ENCODE results near the gene TPRKB. TPM values are rescaled to one million over a fixed set of nuclear protein-coding genes. Genes with fewer than 3 reads are reported as not detected.
"Not testable (repeated sequence)": the region's sequence is repeated elsewhere in the genome, so short reads cannot be mapped to it uniquely, and the experiment has no call there.

The TPRKB gene
- total RNA-seq, 1 experiment from 2014 or later, result 42.1 TPM

- not testable (repeated sequence) for H3K4me3 Mint-ChIP-seq (ENCODE audit: unreplicated experiment)
- peak in 1 of 2 experiments; percentile 46 for DNase-seq
- intact Hi-C loops (cut with micrococcal nuclease; ENCODE audit: unreplicated experiment), result loop anchor here (2.0 kb wide), 1 partner anchor 60 kb away; no protein-coding TSS in a partner anchor
These were observed 46.6 kb downstream of the TPRKB start for GRCh38 chr2:73690372-73691088.

GRCh38 chr2:73688494-73688893, 48.7 kb downstream of the TPRKB start:
- DNase-seq; intact Hi-C loops (cut with micrococcal nuclease; ENCODE audit: unreplicated experiment); H3K4me1 ChIP-seq; H3K36me3 Mint-ChIP-seq (ENCODE audit: insufficient read depth, unreplicated experiment); POLR2A ChIA-PET; H3K4me3 ChIP-seq (ENCODE audit: low read depth, low read length); H3K27me3 ChIP-seq (replicated peaks; ENCODE audit: control insufficient read depth, insufficient read depth, low read length); H3K36me3 ChIP-seq (ENCODE audit: control insufficient read depth, insufficient read depth, low read length); BruUV-seq (replicated peaks); H3K9me3 ChIP-seq; H3K27ac Mint-ChIP-seq (ENCODE audit: unreplicated experiment); H3K4me3 Mint-ChIP-seq (ENCODE audit: unreplicated experiment); H3K27me3 Mint-ChIP-seq (ENCODE audit: insufficient read depth, unreplicated experiment); H3K9me3 Mint-ChIP-seq (ENCODE audit: unreplicated experiment): not testable (repeated sequence)
- peaks cover 16% of the 10 kb centered on the region for H3K4me1 Mint-ChIP-seq (ENCODE audit: low read depth, unreplicated experiment)
- CTCF ChIA-PET, result interaction anchor here (0.7 kb wide), 1 partner anchor 11 kb away, joined by 4 read pairs; no protein-coding TSS in a partner anchor

More at GRCh38 chr2:73690372-73691088, 46.6 kb downstream of the TPRKB start:
- H3K4me1 ChIP-seq; H3K9me3 Mint-ChIP-seq (ENCODE audit: unreplicated experiment); H3K4me3 ChIP-seq (ENCODE audit: low read depth, low read length); H3K27me3 Mint-ChIP-seq (ENCODE audit: insufficient read depth, unreplicated experiment); H3K27ac Mint-ChIP-seq (ENCODE audit: unreplicated experiment); BruUV-seq (replicated peaks); H3K36me3 ChIP-seq (ENCODE audit: control insufficient read depth, insufficient read depth, low read length); H3K9me3 ChIP-seq; H3K27me3 ChIP-seq (replicated peaks; ENCODE audit: control insufficient read depth, insufficient read depth, low read length); POLR2A ChIA-PET; H3K36me3 Mint-ChIP-seq (ENCODE audit: insufficient read depth, unreplicated experiment): not testable (repeated sequence)
- peaks cover 15% of the 10 kb centered on the region for H3K4me1 Mint-ChIP-seq (ENCODE audit: low read depth, unreplicated experiment)
- CTCF ChIA-PET, result interaction anchor here (1.9 kb wide), 1 partner anchor 10 kb away, joined by 6 read pairs; no protein-coding TSS in a partner anchor
- TF ChIP-seq CTCF (IDR thresholded peaks at IDR 0.05; ENCODE audit: insufficient read depth in 1 of 2, low read depth in 1 of 2, low read length in 1 of 2, severe bottlenecking in 1 of 2, unreplicated experiment in 1 of 2), result peak in 1 of 2 experiments; percentile 58

GRCh38 chr2:73685764-73686438, 51.2 kb downstream of the TPRKB start:
- H3K4me3 Mint-ChIP-seq (ENCODE audit: unreplicated experiment), result no peak overlapping the region
- CTCF ChIA-PET, result no interaction called here
- no peak for TF ChIP-seq CTCF (IDR thresholded peaks at IDR 0.05; ENCODE audit: insufficient read depth in 1 of 2, low read depth in 1 of 2, low read length in 1 of 2, severe bottlenecking in 1 of 2, unreplicated experiment in 1 of 2)
- no peak overlapping the region for H3K4me3 ChIP-seq (ENCODE audit: low read depth, low read length)
- peak; percentile 30 to 62 for DNase-seq
- POLR2A ChIA-PET, result no interaction called here
- H3K36me3 Mint-ChIP-seq (ENCODE audit: insufficient read depth, unreplicated experiment), result no peaks in the 10 kb centered on the region
- BruUV-seq (replicated peaks), result no TSS peak
- intact Hi-C loops (cut with micrococcal nuclease; ENCODE audit: unreplicated experiment), result no loop called here
- H3K4me1 ChIP-seq, result no peaks in the 10 kb centered on the region
- peaks cover 16% of the 10 kb centered on the region for H3K4me1 Mint-ChIP-seq (ENCODE audit: low read depth, unreplicated experiment)
- H3K27ac Mint-ChIP-seq (ENCODE audit: unreplicated experiment), result no peak overlapping the region
- no peaks in the 10 kb centered on the region for H3K27me3 ChIP-seq (replicated peaks; ENCODE audit: control insufficient read depth, insufficient read depth, low read length)
- no peaks in the 10 kb centered on the region for H3K36me3 ChIP-seq (ENCODE audit: control insufficient read depth, insufficient read depth, low read length)
- H3K9me3 Mint-ChIP-seq (ENCODE audit: unreplicated experiment), result no peaks in the 10 kb centered on the region
- H3K9me3 ChIP-seq, result no peaks in the 10 kb centered on the region
- no peaks in the 10 kb centered on the region for H3K27me3 Mint-ChIP-seq (ENCODE audit: insufficient read depth, unreplicated experiment)

- H3K36me3 Mint-ChIP-seq (ENCODE audit: insufficient read depth, unreplicated experiment); CTCF ChIA-PET; H3K27ac Mint-ChIP-seq (ENCODE audit: unreplicated experiment); H3K9me3 ChIP-seq; BruUV-seq (replicated peaks); POLR2A ChIA-PET; H3K4me3 ChIP-seq (ENCODE audit: low read depth, low read length); H3K4me1 ChIP-seq; H3K27me3 Mint-ChIP-seq (ENCODE audit: insufficient read depth, unreplicated experiment); H3K9me3 Mint-ChIP-seq (ENCODE audit: unreplicated experiment); H3K36me3 ChIP-seq (ENCODE audit: control insufficient read depth, insufficient read depth, low read length); intact Hi-C loops (cut with micrococcal nuclease; ENCODE audit: unreplicated experiment); H3K27me3 ChIP-seq (replicated peaks; ENCODE audit: control insufficient read depth, insufficient read depth, low read length); H3K4me3 Mint-ChIP-seq (ENCODE audit: unreplicated experiment): not testable (repeated sequence)
- peak; percentile 27 to 30 for DNase-seq
- peaks cover 16% of the 10 kb centered on the region for H3K4me1 Mint-ChIP-seq (ENCODE audit: low read depth, unreplicated experiment)
These were observed 52.2 kb downstream of the TPRKB start for GRCh38 chr2:73684905-73685304.

- H3K36me3 ChIP-seq (ENCODE audit: control insufficient read depth, insufficient read depth, low read length); H3K27me3 ChIP-seq (replicated peaks; ENCODE audit: control insufficient read depth, insufficient read depth, low read length); BruUV-seq (replicated peaks); POLR2A ChIA-PET; CTCF ChIA-PET; H3K27ac Mint-ChIP-seq (ENCODE audit: unreplicated experiment); H3K27me3 Mint-ChIP-seq (ENCODE audit: insufficient read depth, unreplicated experiment); DNase-seq; intact Hi-C loops (cut with micrococcal nuclease; ENCODE audit: unreplicated experiment); H3K36me3 Mint-ChIP-seq (ENCODE audit: insufficient read depth, unreplicated experiment); H3K9me3 ChIP-seq; H3K4me3 ChIP-seq (ENCODE audit: low read depth, low read length); H3K4me3 Mint-ChIP-seq (ENCODE audit: unreplicated experiment); H3K4me1 ChIP-seq; H3K9me3 Mint-ChIP-seq (ENCODE audit: unreplicated experiment): not testable (repeated sequence)
- H3K4me1 Mint-ChIP-seq (ENCODE audit: low read depth, unreplicated experiment), result peaks cover 16% of the 10 kb centered on the region
These were observed 52.8 kb downstream of the TPRKB start for GRCh38 chr2:73684325-73684724.
